ENCODE data around the gene TAF13.
"Not testable (repeated sequence)": the region's sequence is repeated elsewhere in the genome, so short reads cannot be mapped to it uniquely, and the experiment has no call there.

TAF13 gene

DNA sequence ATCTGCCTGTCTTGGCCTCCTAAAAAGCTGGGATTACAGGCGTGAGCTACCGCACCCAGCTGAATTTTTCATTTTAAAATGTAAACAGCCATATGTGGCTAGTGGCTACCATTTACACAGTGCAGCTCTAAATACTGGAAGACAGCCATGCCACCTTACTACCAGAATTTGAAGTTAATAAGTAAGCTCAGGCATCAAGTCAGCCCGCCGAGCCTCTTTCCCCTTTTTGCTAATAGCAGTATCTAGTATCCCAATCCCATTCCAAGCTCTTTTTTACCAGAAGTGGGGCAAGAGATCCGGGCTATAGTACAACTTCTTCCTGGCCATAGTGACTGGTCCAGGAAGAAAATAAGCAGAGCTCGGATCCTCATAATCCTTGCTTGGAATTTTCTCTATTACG is 15.1 kb downstream of the TAF13 start:
- Histone ChIP-seq H3K4me3 (ENCODE audit: low read depth, low read length) (no peak overlapping the region), H3K36me3 (ENCODE audit: control insufficient read depth in 2 of 2, insufficient read depth in 1 of 2, low read length in 2 of 2) (peaks cover 29 to 31% of the 10 kb centered on the region in 2 experiments; a peak in 2 of 3 replicates), H3K9me3 (ENCODE audit: control insufficient read depth, insufficient read depth, low read depth, low read length) (no peaks in the 10 kb centered on the region), H3K4me1 (ENCODE audit: control insufficient read depth, insufficient read depth, low read length) (no peaks in the 10 kb centered on the region), H3K27ac (ENCODE audit: extremely low read depth, low read depth, low read length) (no peak overlapping the region)
- CTCF ChIA-PET: interaction anchor here (0.7 kb wide), 3 partner anchors 39 to 1417 kb away, joined by 3 read pairs; no protein-coding TSS in a partner anchor
- POLR2A ChIA-PET: interaction anchor here (1.2 kb wide), 2 partner anchors 15 to 19 kb away, joined by 4 read pairs; partner anchors contain the start of genes TAF13 and WDR47
- TF ChIP-seq ZNF140 (tag by site-specific recombination; IDR thresholded peaks at IDR 0.05): no peak
- TF ChIP-seq ZNF664 (tag by site-specific recombination; IDR thresholded peaks at IDR 0.05): no peak
- TF ChIP-seq ZNF645 (tag by site-specific recombination; IDR thresholded peaks at IDR 0.05): no peak
- TF ChIP-seq ZNF658 (tag by site-specific recombination; IDR thresholded peaks at IDR 0.05): no peak

- no peak overlapping the region for H3K4me3 ChIP-seq (ENCODE audit: low read depth, low read length)
- TF ChIP-seq ZNF561 (tag by site-specific recombination; IDR thresholded peaks at IDR 0.05; ENCODE audit: borderline replicate concordance): no peak
- TF ChIP-seq ZNF121 (tag by site-specific recombination; IDR thresholded peaks at IDR 0.05): peak; percentile 72
- CTCF ChIA-PET: no interaction called here
- no peaks in the 10 kb centered on the region for H3K4me1 ChIP-seq (ENCODE audit: control insufficient read depth, insufficient read depth, low read length)
- POLR2A ChIA-PET: interaction anchor here (1.8 kb wide), 1 partner anchor 17 kb away, joined by 7 read pairs; the partner anchor contains the start of gene WDR47
- H3K9me3 ChIP-seq (ENCODE audit: control insufficient read depth, insufficient read depth, low read depth, low read length): no peaks in the 10 kb centered on the region
- H3K27ac ChIP-seq (ENCODE audit: extremely low read depth, low read depth, low read length): no peak overlapping the region
- peaks cover 14 to 15% of the 10 kb centered on the region in 2 experiments; a peak in 2 of 3 replicates for H3K36me3 ChIP-seq (ENCODE audit: control insufficient read depth in 2 of 2, insufficient read depth in 1 of 2, low read length in 2 of 2)
Measured at GRCh38 chr1:109059026-109059425, 16.8 kb downstream of the TAF13 start.

GRCh38 chr1:109056064-109056463 is 19.7 kb downstream of the TAF13 start:
- no peak overlapping the region for H3K4me3 ChIP-seq (ENCODE audit: low read depth, low read length)
- no peak for TF ChIP-seq HOXD13 (CRISPR knock-in tag; IDR thresholded peaks at IDR 0.05; ENCODE audit: borderline replicate concordance)
- TF ChIP-seq KLF1 (tag by site-specific recombination; IDR thresholded peaks at IDR 0.05): peak; percentile 86
- TF ChIP-seq ZNF341 (tag by site-specific recombination; IDR thresholded peaks at IDR 0.05; ENCODE audit: low read depth): no peak
- TF ChIP-seq, protein P1, sequence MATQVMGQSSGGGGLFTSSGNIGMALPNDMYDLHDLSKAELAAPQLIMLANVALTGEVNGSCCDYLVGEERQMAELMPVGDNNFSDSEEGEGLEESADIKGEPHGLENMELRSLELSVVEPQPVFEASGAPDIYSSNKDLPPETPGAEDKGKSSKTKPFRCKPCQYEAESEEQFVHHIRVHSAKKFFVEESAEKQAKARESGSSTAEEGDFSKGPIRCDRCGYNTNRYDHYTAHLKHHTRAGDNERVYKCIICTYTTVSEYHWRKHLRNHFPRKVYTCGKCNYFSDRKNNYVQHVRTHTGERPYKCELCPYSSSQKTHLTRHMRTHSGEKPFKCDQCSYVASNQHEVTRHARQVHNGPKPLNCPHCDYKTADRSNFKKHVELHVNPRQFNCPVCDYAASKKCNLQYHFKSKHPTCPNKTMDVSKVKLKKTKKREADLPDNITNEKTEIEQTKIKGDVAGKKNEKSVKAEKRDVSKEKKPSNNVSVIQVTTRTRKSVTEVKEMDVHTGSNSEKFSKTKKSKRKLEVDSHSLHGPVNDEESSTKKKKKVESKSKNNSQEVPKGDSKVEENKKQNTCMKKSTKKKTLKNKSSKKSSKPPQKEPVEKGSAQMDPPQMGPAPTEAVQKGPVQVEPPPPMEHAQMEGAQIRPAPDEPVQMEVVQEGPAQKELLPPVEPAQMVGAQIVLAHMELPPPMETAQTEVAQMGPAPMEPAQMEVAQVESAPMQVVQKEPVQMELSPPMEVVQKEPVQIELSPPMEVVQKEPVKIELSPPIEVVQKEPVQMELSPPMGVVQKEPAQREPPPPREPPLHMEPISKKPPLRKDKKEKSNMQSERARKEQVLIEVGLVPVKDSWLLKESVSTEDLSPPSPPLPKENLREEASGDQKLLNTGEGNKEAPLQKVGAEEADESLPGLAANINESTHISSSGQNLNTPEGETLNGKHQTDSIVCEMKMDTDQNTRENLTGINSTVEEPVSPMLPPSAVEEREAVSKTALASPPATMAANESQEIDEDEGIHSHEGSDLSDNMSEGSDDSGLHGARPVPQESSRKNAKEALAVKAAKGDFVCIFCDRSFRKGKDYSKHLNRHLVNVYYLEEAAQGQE (tag by site-specific recombination; IDR thresholded peaks at IDR 0.05): no peak
- no peak for TF ChIP-seq ZNF660 (tag by site-specific recombination; IDR thresholded peaks at IDR 0.05)
- ChIA-PET POLR2A (no interaction called here), CTCF (interaction anchor here (0.7 to 0.8 kb wide), 2 partner anchors 35 to 51 kb away, joined by 3 read pairs; no protein-coding TSS in a partner anchor)
- no peak overlapping the region for H3K27ac ChIP-seq (ENCODE audit: extremely low read depth, low read depth, low read length)
- no peaks in the 10 kb centered on the region for H3K9me3 ChIP-seq (ENCODE audit: control insufficient read depth, insufficient read depth, low read depth, low read length)
- H3K36me3 ChIP-seq (ENCODE audit: control insufficient read depth in 2 of 2, insufficient read depth in 1 of 2, low read length in 2 of 2): no peaks in the 10 kb centered on the region
- no peaks in the 10 kb centered on the region for H3K4me1 ChIP-seq (ENCODE audit: control insufficient read depth, insufficient read depth, low read length)

- H3K4me3 ChIP-seq (ENCODE audit: low read depth, low read length); CTCF ChIA-PET; H3K4me1 ChIP-seq (ENCODE audit: control insufficient read depth, insufficient read depth, low read length); H3K36me3 ChIP-seq (ENCODE audit: control insufficient read depth in 2 of 2, insufficient read depth in 1 of 2, low read length in 2 of 2); POLR2A ChIA-PET; H3K9me3 ChIP-seq (ENCODE audit: control insufficient read depth, insufficient read depth, low read depth, low read length); H3K27ac ChIP-seq (ENCODE audit: extremely low read depth, low read depth, low read length): not testable (repeated sequence)
Measured at GRCh38 chr1:109052145-109052544, 23.7 kb downstream of the TAF13 start.
